ENCODE results near the gene SNTB2. TPM values are rescaled to one million over a fixed set of nuclear protein-coding genes. Genes with fewer than 3 reads are reported as not detected.

The SNTB2 gene
- total and polyA plus RNA-seq, 2 of the 13 experiments (the other 11 are each of a cell fraction or from before 2014, with no cell fraction given) = 11.5 to 19.2 TPM

- no peak overlapping the region for H3K4me2 ChIP-seq (ENCODE audit: low read depth, low read length)
- WGBS (ENCODE audit: low lambda C conversion rate) = 90% methylated on average over 7 of the region's 10 CpGs
- FAIRE-seq (no peak), ATAC-seq (peak; percentile 8), DNase-seq (ENCODE audit: low spot score) (no peak)
- H3K27ac ChIP-seq (ENCODE audit: extremely low read length, insufficient read depth, low read length) = no peak overlapping the region
- no peak overlapping the region for H3K9ac ChIP-seq (ENCODE audit: insufficient read depth, low read depth, low read length)
- ChIA-PET POLR2A (no interaction called here), CTCF (ENCODE audit: low intra/inter-chr PET ratio, low total read pairs) (no interaction called here)
- no peaks in the 10 kb centered on the region for H3K27me3 ChIP-seq (ENCODE audit: control insufficient read depth in 1 of 2, insufficient read depth in 2 of 2, low read length in 2 of 2)
- peaks cover 8% of the 10 kb centered on the region; the same call in 1 of the 2 replicates for H3K4me1 ChIP-seq (ENCODE audit: insufficient read depth, low read length)
- no peak overlapping the region for H3K4me3 ChIP-seq (replicated peaks in 1 of 3; ENCODE audit: insufficient read depth in 1 of 3, low read depth in 2 of 3, low read length in 3 of 3)
- no peak overlapping the region for H2AFZ ChIP-seq (ENCODE audit: low read length)
- H3K9me3 ChIP-seq (ENCODE audit: low read length) = no peaks in the 10 kb centered on the region
- peaks cover 8% of the 10 kb centered on the region for H3K79me2 ChIP-seq (ENCODE audit: insufficient read depth, low read length)
- in situ Hi-C loops (cut with HindIII; ENCODE audit: extremely low pct_ligation_motif_present, low pct_unique_long_range_greater_than_20kb) = no loop called here
- peaks cover 58 to 83% of the 10 kb centered on the region in 2 experiments for H3K36me3 ChIP-seq (replicated peaks in 1 of 2; ENCODE audit: control insufficient read depth in 1 of 2, insufficient read depth in 2 of 2, low read length in 2 of 2)
- intact Hi-C loops (cut with micrococcal nuclease; ENCODE audit: unreplicated experiment) = no loop called here
- H4K20me1 ChIP-seq (ENCODE audit: insufficient read depth, low read length) = peaks cover 4% of the 10 kb centered on the region; the same call in 1 of the 2 replicates
- no TSS peak for BruUV-seq (replicated peaks)
- TF ChIP-seq IRF9 (CRISPR knock-in tag; IDR thresholded peaks at IDR 0.05; ENCODE audit: borderline replicate concordance) = 0 out of 2 replicates have a peak, but pooled peaks have one; percentile 20
- TF ChIP-seq ZBTB44 (CRISPR knock-in tag; IDR thresholded peaks at IDR 0.05) = no peak
- no peak for TF ChIP-seq ZNF513 (CRISPR knock-in tag; conservative IDR thresholded peaks at IDR 0.05)
- no peak for TF ChIP-seq POLR2A (IDR thresholded peaks at IDR 0.05; ENCODE audit: insufficient read depth in 1 of 2, low read depth in 2 of 2, low read length in 2 of 2)
- no peak for TF ChIP-seq ZNF441 (CRISPR knock-in tag; IDR thresholded peaks at IDR 0.05; ENCODE audit: borderline replicate concordance)
- TF ChIP-seq SAP130 (CRISPR knock-in tag; IDR thresholded peaks at IDR 0.05; ENCODE audit: low read depth) = no peak
- no peak for TF ChIP-seq MEIS1 (CRISPR knock-in tag; IDR thresholded peaks at IDR 0.05; ENCODE audit: borderline replicate concordance)
- 0 out of 2 replicates have a peak, but pooled peaks have one; percentile 24 for TF ChIP-seq ZSCAN21 (CRISPR knock-in tag; IDR thresholded peaks at IDR 0.05; ENCODE audit: borderline replicate concordance)
- TF ChIP-seq NFAT5 (CRISPR knock-in tag; IDR thresholded peaks at IDR 0.05) = no peak
- no peak for TF ChIP-seq DPF2 (CRISPR knock-in tag; IDR thresholded peaks at IDR 0.05; ENCODE audit: borderline replicate concordance, low read depth)
- peak; percentile 8; the same call in 1 of the 2 replicates for TF ChIP-seq ZC3H13 (CRISPR knock-in tag; IDR thresholded peaks at IDR 0.05)
Observed at GRCh38 chr16:69318911-69319289, 131.9 kb downstream of the SNTB2 start.
